Measurements from ENCODE around the gene CACNA2D3.

- TF ChIP-seq CTCF (IDR thresholded peaks at IDR 0.05), result peak; percentile 71 to 85 (median 76)
- no peak for TF ChIP-seq POLR2A (IDR thresholded peaks at IDR 0.05)
Measured at GRCh38 chr3:54427941-54428871, 305.9 kb downstream of the CACNA2D3 start.

Measured in transverse colon (tissue), 3 donors.